OCI-LY3 (cell line): ENCODE results near the gene CFAP97D2.

ENCODE experiments used
- CTCF ChIP-seq: fragments of 200-600, 300-600 bp; sonication (generic); IDR thresholded peaks from 2 replicates; pipeline ENCODE4 v1.5.1; 2014; ENCODE audit warnings: antibody characterized with exemption, low read length, low read depth
- EZH2phosphoT487 ChIP-seq: fragments of 200-600 bp; shearing (Covaris generic); IDR thresholded peaks from 2 replicates; pipeline ENCODE4 v1.6.1; 2018; ENCODE audit warnings: antibody characterized with exemption, mixed run types, low read depth

DNA sequence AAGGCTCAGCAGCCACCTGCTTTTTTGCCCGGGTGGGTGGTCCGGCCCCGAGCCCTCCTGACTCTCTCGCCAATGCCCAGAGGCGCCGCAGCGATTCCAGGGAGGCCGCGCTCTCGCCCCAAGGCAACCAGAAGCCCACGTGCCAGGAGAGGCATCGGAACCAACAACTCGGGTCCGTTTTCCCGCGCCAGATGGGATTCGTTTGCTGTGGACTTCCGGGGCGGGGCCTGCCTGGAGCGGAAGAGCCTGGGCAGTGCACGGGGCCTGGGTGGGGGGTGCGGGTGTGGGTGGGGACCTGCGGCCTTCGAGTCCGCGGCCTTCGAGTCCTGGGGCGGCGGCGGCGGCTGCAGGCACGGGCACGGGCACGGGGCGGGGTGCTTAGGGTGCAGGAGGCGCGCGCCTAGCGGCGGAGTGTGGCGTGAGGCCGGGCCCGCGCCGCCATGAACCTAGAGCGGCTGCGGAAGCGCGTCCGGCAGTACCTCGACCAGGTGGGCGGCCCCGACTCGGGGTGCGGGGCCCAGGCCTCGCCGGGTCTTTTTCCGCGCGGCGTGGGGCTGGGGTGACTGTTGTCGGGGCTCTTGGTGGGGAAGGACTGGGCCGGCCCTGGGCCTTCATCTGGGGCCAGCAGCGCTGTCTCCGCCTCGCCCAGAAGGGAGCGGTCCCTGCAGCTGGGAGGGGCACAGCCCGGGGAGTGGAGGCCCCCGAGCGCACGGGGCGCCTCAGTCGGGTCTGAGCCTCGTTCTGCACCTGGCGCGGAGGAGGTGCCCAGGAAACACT is 55.8 kb downstream of the CFAP97D2 start, which contains the start of gene CDC16:
- TF ChIP-seq CTCF (no peak), EZH2phosphoT487 (no peak)
